GM21786 (cell line): Measurements from ENCODE around the gene CDH4.
"Not testable (repeated sequence)": the region's sequence is repeated elsewhere in the genome, so short reads cannot be mapped to it uniquely, and the experiment has no call there.

Source experiments
- ATAC-seq: cut with Tn5 transposase; IDR thresholded peaks from one replicate; pipeline ENCODE4 v1.9.1; 2021; ENCODE audit not compliant: unreplicated experiment

CDH4 gene

GRCh38 chr20:61845233-61845671 lies 593.2 kb downstream of the CDH4 start:
- ATAC-seq = no peak

- no peak for ATAC-seq
Observed at GRCh38 chr20:61846074-61846473, 594.0 kb downstream of the CDH4 start.

- ATAC-seq = no peak
Observed at GRCh38 chr20:61846741-61847419, 594.8 kb downstream of the CDH4 start.

- ATAC-seq = no peak
Observed at GRCh38 chr20:61847420-61847748, 595.3 kb downstream of the CDH4 start.

GRCh38 chr20:61847986-61848385 lies 595.9 kb downstream of the CDH4 start:
- ATAC-seq = no peak

- no peak for ATAC-seq
Observed at GRCh38 chr20:61848851-61849250, 596.8 kb downstream of the CDH4 start.

GRCh38 chr20:61849376-61849775 lies 597.3 kb downstream of the CDH4 start:
- no peak for ATAC-seq

GRCh38 chr20:61849822-61850221 lies 597.8 kb downstream of the CDH4 start:
- no peak for ATAC-seq

- ATAC-seq = no peak
Observed at GRCh38 chr20:61850457-61850856, 598.4 kb downstream of the CDH4 start.

- ATAC-seq = no peak
Observed at GRCh38 chr20:61850926-61851900, 599.2 kb downstream of the CDH4 start.

GRCh38 chr20:61852268-61853072 lies 600.4 kb downstream of the CDH4 start:
- ATAC-seq = no peak

GRCh38 chr20:61853073-61854005 lies 601.3 kb downstream of the CDH4 start:
- ATAC-seq = no peak

GRCh38 chr20:61854538-61854937 lies 602.5 kb downstream of the CDH4 start:
- not testable (repeated sequence) for ATAC-seq

GRCh38 chr20:61855286-61855685 lies 603.2 kb downstream of the CDH4 start:
- no peak for ATAC-seq

GRCh38 chr20:61856626-61857413 lies 604.8 kb downstream of the CDH4 start:
- no peak for ATAC-seq

- no peak for ATAC-seq
Observed at GRCh38 chr20:61857414-61857775, 605.3 kb downstream of the CDH4 start.

- ATAC-seq = no peak
Observed at GRCh38 chr20:61857884-61858283, 605.8 kb downstream of the CDH4 start.

GRCh38 chr20:61859767-61860166 lies 607.7 kb downstream of the CDH4 start:
- ATAC-seq = no peak

- ATAC-seq = no peak
Observed at GRCh38 chr20:61860260-61860987, 608.4 kb downstream of the CDH4 start.
